Stomach (tissue), 9 donors: Measurements from ENCODE around the gene GALNT17. TPM values are rescaled to one million over a fixed set of nuclear protein-coding genes. Genes with fewer than 3 reads are reported as not detected.

Source experiments
- DNase-seq, 2 donors: peaks; one replicate each; pipeline versions ENCODE4 v3.0.0 to v3.0.0-alpha.2; 2013 to 2019
- H3K27ac ChIP-seq, 5 donors: fragments of 200-600 bp in 4 of 5; sonication (generic) in 4 of 5; one replicate each; pipeline ENCODE4 v1.5.1; 2013 to 2019; ENCODE audit warnings: mild to moderate bottlenecking in 1 of 5, moderate library complexity in 1 of 5
- H3K27me3 ChIP-seq, 3 donors: fragments of 200-600 bp; sonication (generic); one replicate each; pipeline ENCODE4 v1.5.1; 2017 to 2019; ENCODE audit warnings: mixed run types in 1 of 3
- H3K36me3 ChIP-seq, 4 donors: fragments of 200-600 bp; sonication (generic); 1 replicate in 3 of 4; 2 replicates in 1 of 4; pipeline ENCODE4 v1.5.1; 2016 to 2019
- H3K4me1 ChIP-seq, 4 donors: fragments of 200-600 bp; sonication (generic); one replicate each; pipeline ENCODE4 v1.5.1; 2016 to 2019
- H3K4me3 ChIP-seq, 4 donors: fragments of 200-600 bp; sonication (generic) in 3 of 4; one replicate each; pipeline ENCODE4 v1.5.1; 2016 to 2019; ENCODE audit warnings: mild to moderate bottlenecking in 1 of 4
- H3K9me3 ChIP-seq, 4 donors: fragments of 200-600 bp; sonication (generic); one replicate each; pipeline ENCODE4 v1.5.1; 2016 to 2019
- EP300 ChIP-seq: sonication (generic); formaldehyde crosslinking; IDR thresholded peaks from one replicate; pipeline ENCODE4 v1.6.1; 2017; ENCODE audit warnings: antibody characterized with exemption
- POLR2A ChIP-seq, 4 donors: fragments of 450-650 bp; IDR thresholded peaks; one replicate each; pipeline ENCODE4 v1.6.1; 2016; ENCODE audit warnings: antibody characterized with exemption in 4 of 4, control low read depth in 2 of 4, mild to moderate bottlenecking in 1 of 4, moderate library complexity in 1 of 4
- POLR2AphosphoS5 ChIP-seq, 3 donors: sonication (generic); formaldehyde crosslinking; IDR thresholded peaks; one replicate each; pipeline ENCODE4 v1.6.1; 2016; ENCODE audit warnings: antibody characterized with exemption in 3 of 3
- WGBS, 5 donors: extraction: QIAGEN DNeasy Blood & Tissue Kit in 3 of 5; methylation state at CpG; one replicate each; pipeline versions ENCODE4 v1.1.5 to v1.1.7; 2013 to 2018; 5-methylcytosine and 5-hydroxymethylcytosine counted together
- intact Hi-C: fragments of 100-400 bp; cut with DNase I; formaldehyde crosslinking; loops from one replicate; pipeline ENCODE4 v1.15.1; 2023; ENCODE audit warnings: low total_unique reads
- polyA plus RNA-seq, 3 donors: library from polyadenylated mRNA; stranded (reverse); fragments of 200-250 nt; gene quantifications; one replicate each; pipeline ENCODE4 v1.2.3, GENCODE V29; 2013
- total RNA-seq, 5 donors: library from RNA; depleted of rRNA; stranded (reverse); fragments of >200 nt; gene quantifications; one replicate each; pipeline versions ENCODE4 v1.1.0 to v1.2.3, GENCODE V29; 2014 to 2016
- TF ChIP-seq, protein P1 (sequence below), 7 experiments: fragments of 450-650 bp in 4 of 7; fragments of 200-600 bp in 3 of 7; sonication (generic) in 3 of 7; IDR thresholded peaks; one replicate each; pipeline ENCODE4 v1.5.1; 2016 to 2019; ENCODE audit warnings: antibody characterized with exemption in 7 of 7, control low read depth in 2 of 7, mild to moderate bottlenecking in 1 of 7
- donor health status: healthy with polysubstance abuse.
- donor health status: Bipolar disorder and iron deficiency.
- donor health status: healthy.

Gene GALNT17
- total and polyA plus RNA-seq, 8 donors = 0.76 to 12.5 (median 1.6) TPM; not detected in 1

DNA sequence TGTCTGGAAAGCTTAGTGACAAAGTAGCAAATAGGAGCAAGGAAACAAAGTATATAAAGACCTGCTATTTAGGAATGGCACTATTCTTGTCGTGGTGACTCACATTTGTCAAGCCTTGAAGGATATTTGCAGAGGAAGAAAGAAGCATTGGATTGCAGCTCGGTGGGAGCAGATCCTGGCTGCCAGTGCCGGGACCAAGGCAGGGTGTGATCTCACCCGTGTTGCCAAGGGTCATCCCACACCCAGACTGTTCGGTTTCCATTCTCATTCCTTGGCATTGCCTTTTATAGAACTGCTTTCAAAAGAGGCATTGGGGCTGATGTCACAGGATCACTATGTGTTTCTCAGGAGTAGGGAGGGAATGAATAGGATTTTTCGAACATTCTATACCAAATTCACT lies 176.2 kb downstream of the GALNT17 start:
- peaks cover 0 to 6% (median 0%) of the 10 kb centered on the region in 4 donors for H3K9me3 ChIP-seq
- H3K4me1 ChIP-seq = peaks cover 0 to 18% (median 0%) of the 10 kb centered on the region in 4 donors
- no peak overlapping the region for H3K4me3 ChIP-seq
- H3K27me3 ChIP-seq = no peaks in the 10 kb centered on the region
- no peaks in the 10 kb centered on the region for H3K36me3 ChIP-seq
- WGBS, 5 donors = 23 to 42% (median 29%) methylated on average over 6 of the region's 6 CpGs
- intact Hi-C loops = no loop called here
- TF ChIP-seq POLR2A (IDR thresholded peaks at IDR 0.05) (no peak), POLR2AphosphoS5 (IDR thresholded peaks at IDR 0.05) (no peak), EP300 (no peak)
- TF ChIP-seq, protein P1, sequence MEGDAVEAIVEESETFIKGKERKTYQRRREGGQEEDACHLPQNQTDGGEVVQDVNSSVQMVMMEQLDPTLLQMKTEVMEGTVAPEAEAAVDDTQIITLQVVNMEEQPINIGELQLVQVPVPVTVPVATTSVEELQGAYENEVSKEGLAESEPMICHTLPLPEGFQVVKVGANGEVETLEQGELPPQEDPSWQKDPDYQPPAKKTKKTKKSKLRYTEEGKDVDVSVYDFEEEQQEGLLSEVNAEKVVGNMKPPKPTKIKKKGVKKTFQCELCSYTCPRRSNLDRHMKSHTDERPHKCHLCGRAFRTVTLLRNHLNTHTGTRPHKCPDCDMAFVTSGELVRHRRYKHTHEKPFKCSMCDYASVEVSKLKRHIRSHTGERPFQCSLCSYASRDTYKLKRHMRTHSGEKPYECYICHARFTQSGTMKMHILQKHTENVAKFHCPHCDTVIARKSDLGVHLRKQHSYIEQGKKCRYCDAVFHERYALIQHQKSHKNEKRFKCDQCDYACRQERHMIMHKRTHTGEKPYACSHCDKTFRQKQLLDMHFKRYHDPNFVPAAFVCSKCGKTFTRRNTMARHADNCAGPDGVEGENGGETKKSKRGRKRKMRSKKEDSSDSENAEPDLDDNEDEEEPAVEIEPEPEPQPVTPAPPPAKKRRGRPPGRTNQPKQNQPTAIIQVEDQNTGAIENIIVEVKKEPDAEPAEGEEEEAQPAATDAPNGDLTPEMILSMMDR (IDR thresholded peaks at IDR 0.05) = no peak
- peak overlapping the region in 2 of 5 donors; percentile 3 to 27 for H3K27ac ChIP-seq
- DNase-seq = peak in 1 of 2 donors; percentile 57

DNA sequence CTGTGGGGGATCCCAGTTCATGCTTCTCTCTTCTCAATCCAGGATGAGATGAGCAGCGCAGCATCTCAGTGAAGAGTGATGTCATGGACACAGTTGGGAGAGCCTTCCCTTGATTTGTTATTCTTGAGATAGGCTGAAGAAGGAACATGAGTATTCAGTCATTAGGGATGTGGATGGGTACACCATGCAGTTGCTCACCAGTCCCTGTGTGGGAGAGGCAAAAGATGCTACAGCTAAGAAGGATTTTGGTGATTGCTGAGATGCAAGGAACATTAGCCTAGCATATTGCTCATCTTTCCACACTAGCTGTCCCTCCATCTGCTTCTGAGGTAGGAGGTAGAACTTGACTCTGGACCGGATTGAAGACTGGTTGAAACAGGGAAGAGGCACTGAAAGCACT lies 179.6 kb downstream of the GALNT17 start:
- WGBS, 5 donors = 48 to 88% (median 60%) methylated on average over 2 of the region's 2 CpGs
- no peaks in the 10 kb centered on the region for H3K36me3 ChIP-seq
- no peaks in the 10 kb centered on the region for H3K27me3 ChIP-seq
- no peak for TF ChIP-seq POLR2AphosphoS5 (IDR thresholded peaks at IDR 0.05)
- TF ChIP-seq EP300 = no peak
- TF ChIP-seq POLR2A (IDR thresholded peaks at IDR 0.05) = no peak
- TF ChIP-seq, protein P1 (IDR thresholded peaks at IDR 0.05) = no peak
- intact Hi-C loops = no loop called here
- peaks cover 0 to 13% (median 0%) of the 10 kb centered on the region in 4 donors for H3K4me1 ChIP-seq
- DNase-seq = no peak
- no peak overlapping the region for H3K4me3 ChIP-seq
- H3K9me3 ChIP-seq = peaks cover 0 to 22% (median 7%) of the 10 kb centered on the region in 4 donors
- no peak overlapping the region for H3K27ac ChIP-seq

DNA sequence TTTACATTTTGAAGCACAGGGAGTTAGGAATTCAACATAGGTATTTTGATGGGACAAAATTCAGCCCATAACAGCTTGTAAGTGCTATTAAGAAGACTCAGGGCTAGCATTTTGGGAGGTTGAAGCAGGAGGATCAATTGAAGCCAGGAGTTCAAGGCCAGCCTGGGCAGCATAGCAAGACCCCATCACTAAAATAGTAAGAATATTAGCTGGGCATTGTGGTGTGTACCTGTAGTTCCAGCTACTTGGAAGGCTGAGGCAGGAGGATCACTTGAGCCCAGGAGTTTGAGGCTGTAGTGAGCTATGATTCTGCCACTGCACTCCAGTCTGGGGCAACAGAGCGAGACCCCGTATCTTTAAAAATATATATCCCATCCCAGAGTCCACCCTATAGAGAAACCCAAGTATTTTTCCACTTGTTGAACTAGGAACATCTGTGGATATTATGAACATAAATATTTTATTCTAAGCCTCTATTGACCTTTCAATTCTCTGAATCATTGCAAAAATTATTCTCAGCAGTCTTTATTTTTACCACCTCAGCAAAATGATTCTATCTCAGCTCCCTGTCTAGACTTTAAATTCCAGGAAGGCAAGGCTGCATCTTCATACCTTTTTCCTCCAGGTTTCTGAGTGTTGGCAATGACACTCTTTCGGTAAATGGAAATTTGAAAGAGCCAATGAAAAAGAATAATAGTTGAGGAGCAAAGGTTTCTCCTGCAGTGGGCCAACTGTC lies 181.0 kb downstream of the GALNT17 start:
- 74 to 87% (median 82%) methylated on average over 3 of the region's 3 CpGs for WGBS, 5 donors
- Histone ChIP-seq H3K36me3 (no peaks in the 10 kb centered on the region), H3K27me3 (no peaks in the 10 kb centered on the region), H3K9me3 (peaks cover 0 to 22% (median 7%) of the 10 kb centered on the region in 4 donors), H3K4me3 (no peak overlapping the region), H3K4me1 (peaks cover 0 to 13% (median 0%) of the 10 kb centered on the region in 4 donors), H3K27ac (no peak overlapping the region)
- DNase-seq = no peak
- TF ChIP-seq POLR2AphosphoS5 (IDR thresholded peaks at IDR 0.05) (no peak), EP300 (no peak), POLR2A (IDR thresholded peaks at IDR 0.05) (no peak)
- TF ChIP-seq, protein P1 (IDR thresholded peaks at IDR 0.05) = no peak
- intact Hi-C loops = no loop called here

DNA sequence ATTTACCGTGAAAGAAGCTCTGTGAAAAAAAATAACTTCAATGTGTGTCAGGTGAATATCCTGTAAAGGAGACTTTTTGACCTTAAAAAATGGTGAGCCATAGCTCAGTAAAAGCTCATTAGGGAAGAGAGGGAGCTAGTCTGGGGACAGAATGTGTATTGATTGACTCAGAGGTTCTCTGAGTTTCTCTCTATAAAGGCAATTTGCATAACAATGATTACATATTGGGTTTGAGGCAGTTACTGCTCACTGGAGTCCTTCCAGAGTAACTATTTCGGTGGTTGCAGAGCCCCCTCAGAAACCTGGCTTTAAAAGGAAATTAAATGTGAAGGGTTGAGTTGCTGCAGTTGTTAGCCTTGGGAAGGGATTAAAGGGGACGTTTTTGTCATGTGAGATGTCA lies 181.6 kb downstream of the GALNT17 start:
- DNase-seq = no peak
- 23 to 29% (median 26%) methylated on average over 3 of the region's 3 CpGs for WGBS, 5 donors
- Histone ChIP-seq H3K27me3 (no peaks in the 10 kb centered on the region), H3K4me3 (no peak overlapping the region), H3K27ac (no peak overlapping the region), H3K4me1 (peaks cover 0 to 10% (median 0%) of the 10 kb centered on the region in 4 donors), H3K36me3 (no peaks in the 10 kb centered on the region), H3K9me3 (peaks cover 0 to 22% (median 7%) of the 10 kb centered on the region in 4 donors)
- intact Hi-C loops = no loop called here
- TF ChIP-seq, protein P1 (IDR thresholded peaks at IDR 0.05) = no peak
- TF ChIP-seq POLR2A (IDR thresholded peaks at IDR 0.05) (no peak), POLR2AphosphoS5 (IDR thresholded peaks at IDR 0.05) (no peak), EP300 (no peak)
